Endothelial cell of umbilical vein (primary cell): Measurements from ENCODE around the gene HES1. TPM values are rescaled to one million over a fixed set of nuclear protein-coding genes. Genes with fewer than 3 reads are reported as not detected.

ENCODE experiments used
- BruUV-seq: library from RNA; stranded (reverse); fragments of 400-500 nt; replicated peaks from 2 replicates; lab custom pipeline; 2021; lab: Mats Ljungman, UMichigan
- CTCF ChIA-PET: fragments of 300-600, 350-600 bp; sonication (Branson Sonifier 250); formaldehyde crosslinking; loops from one replicate; lab custom pipeline; 2021; ENCODE audit warnings: antibody characterized with exemption, inconsistent platforms; lab: Charles Lee
- POLR2A ChIA-PET: fragments of 300-600, 350-600 bp; sonication (Branson Sonifier 250); formaldehyde crosslinking; loops from one replicate; lab custom pipeline; 2021; ENCODE audit warnings: antibody characterized with exemption, inconsistent platforms; lab: Charles Lee
- DNase-seq: peaks from one replicate; pipeline ENCODE4 v3.0.0-alpha.2; 2011; ENCODE audit warnings: low read depth, low spot score
- FAIRE-seq: peaks from 2 replicates; lab custom pipeline; 2011; peaks lifted over from hg19 to GRCh38; lab: Jason Lieb, UNC
- H2AFZ ChIP-seq: 2 replicates; pipeline ENCODE4 v1.6.0; 2012; ENCODE audit warnings: low read depth, low read length, control low read depth, inconsistent platforms
- H3K27ac ChIP-seq: 2 replicates; pipeline ENCODE4 v1.5.1; 2011; ENCODE audit warnings: low read depth, mild to moderate bottlenecking, control low read depth, low read length, moderate library complexity; ENCODE audit not compliant: insufficient read depth
- H3K27me3 ChIP-seq, 2 experiments: 2 replicates each; pipeline versions ENCODE4 v1.6.0 to v1.6.1; 2011; ENCODE audit warnings: low read length in 2 of 2, mixed read lengths in 1 of 2; ENCODE audit not compliant: control insufficient read depth in 2 of 2, insufficient read depth in 2 of 2
- H3K36me3 ChIP-seq, 2 experiments: 2 replicates in 1 of 2; 3 replicates in 1 of 2; pipeline ENCODE4 v1.5.1; 2011; ENCODE audit warnings: low read length in 2 of 2, mild to moderate bottlenecking in 1 of 2, moderate library complexity in 1 of 2; ENCODE audit not compliant: control insufficient read depth in 2 of 2, insufficient read depth in 2 of 2; ENCODE audit errors: extremely low read depth in 1 of 2
- H3K4me1 ChIP-seq: 3 replicates; pipeline ENCODE4 v1.5.1; 2011; ENCODE audit warnings: mild to moderate bottlenecking, low read length; ENCODE audit not compliant: control insufficient read depth, insufficient read depth; ENCODE audit errors: extremely low read depth
- H3K4me2 ChIP-seq: 2 replicates; pipeline ENCODE4 v1.6.1; 2011; ENCODE audit warnings: low read length, control low read depth, mixed read lengths; ENCODE audit not compliant: insufficient read depth
- H3K4me3 ChIP-seq, 3 experiments: fragments of 200-600 bp in 1 of 3; sonication (generic), shearing (Covaris generic) in 1 of 3; replicated peaks in 1 of 3; 2 replicates each; pipeline ENCODE4 v1.5.1; 2011 to 2016; ENCODE audit warnings: control low read depth in 3 of 3, low read length in 3 of 3, mild to moderate bottlenecking in 2 of 3, inconsistent platforms in 1 of 3, low read depth in 1 of 3, moderate library complexity in 1 of 3; ENCODE audit not compliant: insufficient read depth in 1 of 3
- H3K79me2 ChIP-seq: 2 replicates; pipeline ENCODE4 v1.6.0; 2012; ENCODE audit warnings: low read length, inconsistent platforms; ENCODE audit not compliant: control insufficient read depth, insufficient read depth
- H3K9ac ChIP-seq: replicated peaks from 2 replicates; pipeline ENCODE3; 2011; ENCODE audit warnings: low read length, control low read depth; ENCODE audit not compliant: insufficient read depth; ENCODE audit errors: extremely low read depth
- H3K9me1 ChIP-seq: replicated peaks from 3 replicates; pipeline ENCODE4 v1.6.0; 2011; ENCODE audit warnings: mild to moderate bottlenecking, low read length; ENCODE audit not compliant: control insufficient read depth, insufficient read depth; ENCODE audit errors: extremely low read depth
- H3K9me3 ChIP-seq: replicated peaks from 2 replicates; pipeline ENCODE4 v1.5.1; 2012; ENCODE audit warnings: low read length, inconsistent platforms; ENCODE audit not compliant: control insufficient read depth, insufficient read depth
- H4K20me1 ChIP-seq: replicated peaks from 2 replicates; pipeline ENCODE3; 2011; ENCODE audit warnings: mild to moderate bottlenecking, low read length; ENCODE audit not compliant: control insufficient read depth, insufficient read depth; ENCODE audit errors: extremely low read depth
- CTCF ChIP-seq, 2 donors: IDR thresholded peaks; 1 replicate in 1 of 2; 2 replicates in 1 of 2; pipeline ENCODE4 v1.5.1; 2011; ENCODE audit warnings: low read length in 2 of 2, mild to moderate bottlenecking in 2 of 2, moderate library complexity in 2 of 2, control low read depth in 1 of 2, inconsistent platforms in 1 of 2, low read depth in 1 of 2; ENCODE audit not compliant: insufficient read depth in 1 of 2; ENCODE audit errors: extremely low read depth in 1 of 2
- EZH2 ChIP-seq: IDR thresholded peaks from 2 replicates; pipeline ENCODE4 v1.6.1; 2012; ENCODE audit warnings: borderline replicate concordance, low read depth, mild to moderate bottlenecking, moderate library complexity, low read length, inconsistent platforms; ENCODE audit not compliant: severe bottlenecking
- FOS ChIP-seq: IDR thresholded peaks from 2 replicates; pipeline ENCODE4 v1.6.1; 2011; ENCODE audit warnings: mild to moderate bottlenecking, low read length, moderate library complexity, borderline replicate concordance; ENCODE audit not compliant: insufficient read depth
- GATA2 ChIP-seq: IDR thresholded peaks from 2 replicates; pipeline ENCODE4 v1.7.0; 2011; ENCODE audit warnings: low read depth, mild to moderate bottlenecking, moderate library complexity, mixed read lengths, low read length; ENCODE audit not compliant: insufficient read length, insufficient read depth
- JUN ChIP-seq: IDR thresholded peaks from 2 replicates; pipeline ENCODE4 v1.6.1; 2011; ENCODE audit warnings: borderline replicate concordance, low read depth; ENCODE audit not compliant: insufficient read length, insufficient read depth
- MYC ChIP-seq: IDR thresholded peaks from one replicate; pipeline ENCODE4 v1.6.1; 2011; ENCODE audit warnings: mild to moderate bottlenecking, low read depth, low read length
- POLR2A ChIP-seq: IDR thresholded peaks from 2 replicates; pipeline ENCODE4 v1.6.1; 2012; ENCODE audit warnings: low read depth, mild to moderate bottlenecking, control low read depth, low read length
- POLR2AphosphoS5 ChIP-seq: IDR thresholded peaks from 2 replicates; pipeline ENCODE4 v1.6.1; 2012; ENCODE audit warnings: low read depth, mild to moderate bottlenecking, control low read depth, low read length, moderate library complexity; ENCODE audit not compliant: insufficient read depth
- dilution Hi-C: fragments of 300-500 bp; cut with MboI; formaldehyde crosslinking; loops from one replicate; pipeline ENCODE4 v1.15.0; 2019; ENCODE audit warnings: low sequenced_read_pairs; ENCODE audit not compliant: extremely low pct_ligation_motif_present
- intact Hi-C: fragments of 100-400 bp; cut with micrococcal nuclease; formaldehyde crosslinking; loops from one replicate; pipeline ENCODE4 v1.10.0; 2022
- polyA plus RNA-seq, 4 experiments: library from polyadenylated mRNA; depleted of rRNA in 3 of 4; stranded (reverse) in 3 of 4; unstranded in 1 of 4; fragments of >200 nt; gene quantifications; 2 replicates each; pipeline versions ENCODE4 v1.2.1 to v1.2.3, GENCODE V29; 2011 to 2012; ENCODE audit warnings: missing spikeins in 1 of 4
- total RNA-seq: library from RNA; stranded (reverse); gene quantifications from 2 replicates; pipeline ENCODE4 v1.2.3, GENCODE V29; 2021
- TF ChIP-seq, protein P1 (sequence below): IDR thresholded peaks from 2 replicates; pipeline ENCODE4 v1.6.1; 2011; ENCODE audit not compliant: insufficient read depth, insufficient read length

Gene HES1
- total and polyA plus RNA-seq, 2 donors (not counting 3 experiments of a cell fraction or from before 2014, with no cell fraction given): 42.0 to 210 TPM

DNA sequence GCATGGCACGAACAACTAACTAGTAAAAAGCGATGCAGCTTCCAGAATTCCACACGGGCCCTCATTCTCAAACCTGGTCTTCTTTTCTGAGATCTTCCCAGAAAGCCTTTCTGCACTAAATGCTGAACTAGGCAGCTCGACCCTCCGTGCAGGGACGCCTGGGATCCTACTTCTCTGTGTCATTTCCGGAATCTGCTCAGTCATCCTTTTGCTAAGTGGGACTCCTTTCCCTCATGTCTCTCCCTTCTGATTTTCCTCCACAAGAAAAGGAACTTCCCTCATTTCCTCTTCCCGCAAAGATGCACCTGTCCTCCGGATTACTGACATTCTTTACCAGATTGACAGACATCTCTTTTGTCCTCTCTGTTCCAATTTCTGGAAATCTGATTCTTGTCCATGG is 9.2 kb upstream of the HES1 start:
- no peak overlapping the region for H3K9ac ChIP-seq
- no peaks in the 10 kb centered on the region for H4K20me1 ChIP-seq
- TF ChIP-seq MYC (no peak), POLR2AphosphoS5 (no peak), GATA2 (no peak)
- TF ChIP-seq, protein P1, sequence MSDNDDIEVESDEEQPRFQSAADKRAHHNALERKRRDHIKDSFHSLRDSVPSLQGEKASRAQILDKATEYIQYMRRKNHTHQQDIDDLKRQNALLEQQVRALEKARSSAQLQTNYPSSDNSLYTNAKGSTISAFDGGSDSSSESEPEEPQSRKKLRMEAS: no peak
- CTCF ChIA-PET: no interaction called here
- no peak for FAIRE-seq
- H3K27me3 ChIP-seq: no peaks in the 10 kb centered on the region
- no peak for DNase-seq
- no peak overlapping the region for H3K4me3 ChIP-seq
- dilution Hi-C loops: no loop called here
- POLR2A ChIA-PET: no interaction called here
- H3K9me3 ChIP-seq: no peaks in the 10 kb centered on the region
- no peaks in the 10 kb centered on the region for H3K79me2 ChIP-seq
- peaks cover 5% of the 10 kb centered on the region for H3K4me1 ChIP-seq
- no peak overlapping the region for H3K4me2 ChIP-seq
- no peaks in the 10 kb centered on the region for H3K36me3 ChIP-seq
- no peak overlapping the region for H2AFZ ChIP-seq
- intact Hi-C loops: no loop called here
- no TSS peak for BruUV-seq
- no peak overlapping the region for H3K27ac ChIP-seq
- no peaks in the 10 kb centered on the region for H3K9me1 ChIP-seq

GRCh38 chr3:194128202-194128918 is 7.6 kb upstream of the HES1 start:
- H4K20me1 ChIP-seq: no peaks in the 10 kb centered on the region
- FAIRE-seq: no peak
- no peak overlapping the region for H3K4me3 ChIP-seq
- H3K27ac ChIP-seq: no peak overlapping the region
- H3K27me3 ChIP-seq: no peaks in the 10 kb centered on the region
- H3K9me3 ChIP-seq: no peaks in the 10 kb centered on the region
- dilution Hi-C loops (no loop called here), intact Hi-C loops (no loop called here)
- TF ChIP-seq, protein P1: no peak
- TF ChIP-seq EZH2 (no peak), JUN (no peak), CTCF (IDR thresholded peaks at IDR 0.05; ENCODE audit: extremely low read depth in 1 of 2, insufficient read depth in 1 of 2, low read depth in 1 of 2, low read length in 2 of 2) (no peak), POLR2AphosphoS5 (no peak), POLR2A (no peak), MYC (no peak), FOS (no peak), GATA2 (no peak)
- DNase-seq: no peak
- no peak overlapping the region for H3K9ac ChIP-seq
- no peaks in the 10 kb centered on the region for H3K9me1 ChIP-seq
- no peak overlapping the region for H3K4me2 ChIP-seq
- peaks cover 1% of the 10 kb centered on the region for H3K4me1 ChIP-seq
- CTCF ChIA-PET: interaction anchor here (0.6 to 1.2 kb wide), 3 partner anchors 8 to 187 kb away, joined by 3 read pairs; no protein-coding TSS in a partner anchor
- no TSS peak for BruUV-seq
- POLR2A ChIA-PET: no interaction called here
- H2AFZ ChIP-seq: no peak overlapping the region
- no peaks in the 10 kb centered on the region for H3K79me2 ChIP-seq
- H3K36me3 ChIP-seq: no peaks in the 10 kb centered on the region
